HepG2 (cell line): Measurements from ENCODE around the gene SEH1L. TPM values are rescaled to one million over a fixed set of nuclear protein-coding genes. Genes with fewer than 3 reads are reported as not detected.

Experiments
- ATF2 ChIP-seq: sonication (generic); formaldehyde crosslinking; IDR thresholded peaks from 2 replicates; pipeline ENCODE4 v1.4.0; 2020; ENCODE audit warnings: missing genetic modification reagents
- CENPT ChIP-seq: sonication (generic); formaldehyde crosslinking; IDR thresholded peaks from 2 replicates; pipeline ENCODE4 v1.8.0; 2022; ENCODE audit warnings: low read depth, mild to moderate bottlenecking, moderate library complexity, missing genetic modification reagents
- FOXM1 ChIP-seq: sonication (generic); formaldehyde crosslinking; IDR thresholded peaks from 2 replicates; pipeline ENCODE4 v1.5.0; 2020; ENCODE audit warnings: missing genetic modification reagents
- GTF3A ChIP-seq: sonication (generic); formaldehyde crosslinking; conservative IDR thresholded peaks from 2 replicates; pipeline ENCODE4 v1.4.0; 2020; ENCODE audit warnings: mild to moderate bottlenecking, missing genetic modification reagents
- NFKB2 ChIP-seq: sonication (generic); formaldehyde crosslinking; IDR thresholded peaks from 2 replicates; pipeline ENCODE4 v1.4.0; 2020; ENCODE audit warnings: missing genetic modification reagents, borderline replicate concordance
- SRY ChIP-seq: sonication (generic); formaldehyde crosslinking; IDR thresholded peaks from 2 replicates; pipeline ENCODE4 v1.8.0; 2022; ENCODE audit warnings: mild to moderate bottlenecking, missing genetic modification reagents
- TFAP4 ChIP-seq: sonication (generic); IDR thresholded peaks from 2 replicates; pipeline ENCODE4 v1.6.1; 2016; ENCODE audit warnings: low read depth, borderline replicate concordance
- ZBED4 ChIP-seq: sonication (generic); formaldehyde crosslinking; IDR thresholded peaks from 2 replicates; pipeline ENCODE4 v1.4.0; 2020; ENCODE audit warnings: missing genetic modification reagents, borderline replicate concordance
- ZMYM2 ChIP-seq: sonication (generic); formaldehyde crosslinking; IDR thresholded peaks from 2 replicates; pipeline ENCODE4 v1.8.0; 2022; ENCODE audit warnings: mild to moderate bottlenecking, missing genetic modification reagents
- ZNF546 ChIP-seq: sonication (generic); formaldehyde crosslinking; conservative IDR thresholded peaks from 2 replicates; pipeline ENCODE4 v1.8.1; 2023; ENCODE audit warnings: mild to moderate bottlenecking, missing genetic modification reagents
- ZNF619 ChIP-seq: sonication (generic); formaldehyde crosslinking; IDR thresholded peaks from 2 replicates; pipeline ENCODE4 v1.4.0; 2020; ENCODE audit warnings: mild to moderate bottlenecking, missing genetic modification reagents
- polyA plus RNA-seq, 8 experiments: library from polyadenylated mRNA; depleted of rRNA in 3 of 8; stranded (reverse) in 7 of 8; unstranded in 1 of 8; fragments of >200 nt; fragmentation: Illumina TruSeq in 4 of 8; extraction: Trizol in 4 of 8; gene quantifications; 2 replicates each; pipeline versions ENCODE4 v1.2.1 to v1.2.3, GENCODE V29; 2011 to 2016; ENCODE audit warnings: low read depth in 4 of 8, missing spikeins in 1 of 8, mixed read lengths in 1 of 8; ENCODE audit not compliant: insufficient read depth in 1 of 8
- total RNA-seq, 5 experiments: library from RNA; depleted of rRNA; stranded (reverse); fragments of >200 nt; fragmentation: Illumina TruSeq; extraction: Trizol; gene quantifications; 2 replicates each; pipeline ENCODE4 v1.2.3, GENCODE V29; 2016; ENCODE audit warnings: low read depth in 1 of 5

SEH1L gene
- total and polyA plus RNA-seq, 2 of the 13 experiments (the other 11 are each of a cell fraction or from before 2014, with no cell fraction given) = 59.6 to 63.5 TPM

- TF ChIP-seq TFAP4 = 0 out of 2 replicates have a peak, but pooled peaks have one; percentile 3
- TF ChIP-seq ZNF546 (CRISPR knock-in tag) = no peak
- TF ChIP-seq ZBED4 (CRISPR knock-in tag) = peak; percentile 72; the same call in 1 of the 2 replicates
- 0 out of 2 replicates have a peak, but pooled peaks have one; percentile 38 for TF ChIP-seq ZMYM2 (CRISPR knock-in tag)
- TF ChIP-seq ZNF619 (CRISPR knock-in tag) = peak; percentile 54; the same call in 1 of the 2 replicates
- TF ChIP-seq SRY (CRISPR knock-in tag) = peak; percentile 74; the same call in 1 of the 2 replicates
- peak; percentile 70; the same call in 1 of the 2 replicates for TF ChIP-seq CENPT (CRISPR knock-in tag)
- TF ChIP-seq GTF3A (CRISPR knock-in tag) = peak; percentile 77; the same call in 1 of the 2 replicates
- TF ChIP-seq FOXM1 = peak; percentile 94
- TF ChIP-seq NFKB2 = peak; percentile 72; the same call in 1 of the 2 replicates
- peak; percentile 48; the same call in 1 of the 2 replicates for TF ChIP-seq ATF2 (CRISPR knock-in tag)
These were observed 43.4 kb downstream of the SEH1L start, which contains the start of gene CEP192 (continued) for GRCh38 chr18:12990967-12991820.
